WTC11 (cell line): ENCODE results near the gene SLC39A13. TPM values are rescaled to one million over a fixed set of nuclear protein-coding genes. Genes with fewer than 3 reads are reported as not detected.

Source experiments
- ATAC-seq: fragments of 200-7000 bp; cut with Tn5 transposase; 2 replicates; pipeline ENCODE4 v1.10.0; 2021; ENCODE audit warnings: mild to moderate bottlenecking, moderate library complexity
- CTCF ChIA-PET: fragments of 300-600 bp; sonication (Branson Sonifier 250); formaldehyde crosslinking; loops from one replicate; lab custom pipeline; 2021; ENCODE audit warnings: antibody characterized with exemption; lab: Charles Lee
- POLR2A ChIA-PET: fragments of 350-600 bp; sonication (Branson Sonifier 250); formaldehyde crosslinking; loops from one replicate; lab custom pipeline; 2021; ENCODE audit warnings: antibody characterized with exemption; lab: Charles Lee
- DNase-seq: peaks from one replicate; pipeline ENCODE4 v3.0.0; 2021; ENCODE audit warnings: low spot score
- H3K27ac Mint-ChIP-seq: 2 replicates; pipeline ENCODE4 v1.8.0; 2021; ENCODE audit warnings: mixed read lengths
- H3K27me3 Mint-ChIP-seq: 2 replicates; pipeline ENCODE4 v1.8.0; 2021; ENCODE audit warnings: low read depth, mild to moderate bottlenecking, moderate library complexity, mixed read lengths
- H3K36me3 Mint-ChIP-seq: 2 replicates; pipeline ENCODE4 v1.8.0; 2021; ENCODE audit warnings: mixed read lengths
- H3K4me1 Mint-ChIP-seq: 2 replicates; pipeline ENCODE4 v1.8.0; 2022; ENCODE audit warnings: mixed read lengths
- H3K4me3 Mint-ChIP-seq: 2 replicates; pipeline ENCODE4 v1.8.0; 2021; ENCODE audit warnings: mild to moderate bottlenecking, moderate library complexity, mixed read lengths
- H3K9me3 Mint-ChIP-seq: 2 replicates; pipeline ENCODE4 v1.8.0; 2021; ENCODE audit warnings: mixed read lengths
- AFF4 ChIP-seq: sonication (generic); formaldehyde crosslinking; IDR thresholded peaks from 2 replicates; pipeline ENCODE4 v1.8.1; 2023; ENCODE audit warnings: mild to moderate bottlenecking, missing genetic modification reagents, borderline replicate concordance
- ARID4B ChIP-seq: sonication (generic); formaldehyde crosslinking; IDR thresholded peaks from 2 replicates; pipeline ENCODE4 v1.8.0; 2023; ENCODE audit warnings: missing genetic modification reagents, mild to moderate bottlenecking, borderline replicate concordance
- FOXK1 ChIP-seq: sonication (generic); formaldehyde crosslinking; IDR thresholded peaks from 2 replicates; pipeline ENCODE4 v1.8.0; 2022; ENCODE audit warnings: mild to moderate bottlenecking, moderate library complexity, missing genetic modification reagents
- MYBL2 ChIP-seq: sonication (generic); formaldehyde crosslinking; IDR thresholded peaks from 2 replicates; pipeline ENCODE4 v1.8.1; 2023; ENCODE audit warnings: mild to moderate bottlenecking, moderate library complexity, missing genetic modification reagents
- NFATC4 ChIP-seq: fragments of 250-450 bp; sonication (Bioruptor Pico); IDR thresholded peaks from 2 replicates; pipeline ENCODE4 v1.9.0; 2021; ENCODE audit warnings: mild to moderate bottlenecking
- RELA ChIP-seq: sonication (generic); formaldehyde crosslinking; IDR thresholded peaks from 2 replicates; pipeline ENCODE4 v1.8.1; 2022; ENCODE audit warnings: missing genetic modification reagents, mild to moderate bottlenecking, borderline replicate concordance
- STAT6 ChIP-seq: sonication (generic); formaldehyde crosslinking; conservative IDR thresholded peaks from 2 replicates; pipeline ENCODE4 v1.8.1; 2023; ENCODE audit warnings: mild to moderate bottlenecking, low read depth, missing genetic modification reagents, moderate library complexity
- TEAD4 ChIP-seq: sonication (generic); formaldehyde crosslinking; IDR thresholded peaks from 2 replicates; pipeline ENCODE4 v1.8.0; 2022; ENCODE audit warnings: mild to moderate bottlenecking, missing genetic modification reagents
- USF1 ChIP-seq: sonication (generic); formaldehyde crosslinking; IDR thresholded peaks from 2 replicates; pipeline ENCODE4 v1.8.0; 2022; ENCODE audit warnings: mild to moderate bottlenecking, missing genetic modification reagents
- ZBTB43 ChIP-seq: sonication (generic); formaldehyde crosslinking; IDR thresholded peaks from 2 replicates; pipeline ENCODE4 v1.8.1; 2023; ENCODE audit warnings: mild to moderate bottlenecking, missing genetic modification reagents
- ZNF138 ChIP-seq: sonication (generic); formaldehyde crosslinking; conservative IDR thresholded peaks from 2 replicates; pipeline ENCODE4 v1.8.1; 2022; ENCODE audit warnings: mild to moderate bottlenecking, moderate library complexity, missing genetic modification reagents
- ZNF671 ChIP-seq: fragments of 250-450 bp; sonication (Bioruptor Pico); IDR thresholded peaks from 2 replicates; pipeline ENCODE4 v1.8.0; 2021; ENCODE audit warnings: mild to moderate bottlenecking
- total RNA-seq: library from RNA; stranded (reverse); gene quantifications from 3 replicates; pipeline ENCODE4 v1.2.3, GENCODE V29; 2021

Gene SLC39A13
- total RNA-seq, 1 experiment from 2014 or later = 38.2 TPM

GRCh38 chr11:47409440-47410369 is 1.3 kb downstream of the SLC39A13 start (continued):
- TF ChIP-seq ZBTB43 (CRISPR knock-in tag) = no peak
- TF ChIP-seq NFATC4 = no peak
- no peak for TF ChIP-seq USF1 (CRISPR knock-in tag)
- no peak for TF ChIP-seq ARID4B (CRISPR knock-in tag)
- TF ChIP-seq AFF4 = no peak
- no peak for TF ChIP-seq RELA
- TF ChIP-seq MYBL2 = no peak
- no peak for TF ChIP-seq STAT6

- Mint-ChIP-seq H3K4me3 (no peak overlapping the region), H3K27me3 (no peaks in the 10 kb centered on the region), H3K27ac (no peak overlapping the region), H3K9me3 (no peaks in the 10 kb centered on the region), H3K36me3 (peaks cover 9% of the 10 kb centered on the region; the same call in 1 of the 2 replicates), H3K4me1 (peaks cover 15% of the 10 kb centered on the region)
- ChIA-PET CTCF (interaction anchor here (0.5 to 3.0 kb wide), 13 partner anchors 8 to 153 kb away, joined by 3 to 26 read pairs (median 9); partner anchors contain the start of genes NR1H3 and PSMC3), POLR2A (no interaction called here)
- ATAC-seq (no peak), DNase-seq (no peak)
- TF ChIP-seq FOXK1 (CRISPR knock-in tag) (no peak), ZNF671 (CRISPR knock-in tag) (no peak), TEAD4 (CRISPR knock-in tag) (no peak), AFF4 (no peak), ZNF138 (CRISPR knock-in tag) (no peak)
Observed at GRCh38 chr11:47410370-47411264, 2.2 kb downstream of the SLC39A13 start.
